HG02938 (cell line): ENCODE results near the gene ARID1B.

Experiments
- ATAC-seq: cut with Tn5 transposase; IDR thresholded peaks from one replicate; pipeline ENCODE4 v1.9.1; 2021; ENCODE audit warnings: mild to moderate bottlenecking, moderate library complexity; ENCODE audit not compliant: unreplicated experiment

Gene ARID1B

GRCh38 chr6:157014871-157015270, 237.7 kb downstream of the ARID1B start:
- no peak for ATAC-seq

- no peak for ATAC-seq
Observed at GRCh38 chr6:157017022-157017421, 239.8 kb downstream of the ARID1B start.

- ATAC-seq = no peak
Observed at GRCh38 chr6:157017861-157018260, 240.7 kb downstream of the ARID1B start.

GRCh38 chr6:157019115-157019641, 242.0 kb downstream of the ARID1B start:
- ATAC-seq = no peak

GRCh38 chr6:157019733-157020132, 242.6 kb downstream of the ARID1B start:
- ATAC-seq = no peak

GRCh38 chr6:157020398-157020797, 243.2 kb downstream of the ARID1B start:
- no peak for ATAC-seq

GRCh38 chr6:157020881-157021343, 243.7 kb downstream of the ARID1B start:
- peak; percentile 36 for ATAC-seq

- peak; percentile 71 for ATAC-seq
Observed at GRCh38 chr6:157021344-157021992, 244.3 kb downstream of the ARID1B start.

- ATAC-seq = peak; percentile 41
Observed at GRCh38 chr6:157021993-157022740, 245.0 kb downstream of the ARID1B start.

- no peak for ATAC-seq
Observed at GRCh38 chr6:157023958-157024357, 246.8 kb downstream of the ARID1B start.

- no peak for ATAC-seq
Observed at GRCh38 chr6:157024745-157025144, 247.6 kb downstream of the ARID1B start.

- no peak for ATAC-seq
Observed at GRCh38 chr6:157025437-157025836, 248.3 kb downstream of the ARID1B start.

- ATAC-seq = peak; percentile 74
Observed at GRCh38 chr6:157029980-157030690, 253.0 kb downstream of the ARID1B start.

- ATAC-seq = no peak
Observed at GRCh38 chr6:157030755-157031154, 253.6 kb downstream of the ARID1B start.

- no peak for ATAC-seq
Observed at GRCh38 chr6:157032923-157033322, 255.7 kb downstream of the ARID1B start.

- no peak for ATAC-seq
Observed at GRCh38 chr6:157033428-157034140, 256.4 kb downstream of the ARID1B start.

- ATAC-seq = no peak
Observed at GRCh38 chr6:157034436-157035230, 257.5 kb downstream of the ARID1B start.

GRCh38 chr6:157035546-157035945, 258.4 kb downstream of the ARID1B start:
- ATAC-seq = no peak

- ATAC-seq = no peak
Observed at GRCh38 chr6:157036245-157036711, 259.1 kb downstream of the ARID1B start.

GRCh38 chr6:157037165-157037564, 260.0 kb downstream of the ARID1B start:
- ATAC-seq = no peak
